Chondrocyte (in vitro differentiated cells): ENCODE results near the gene BICDL2. TPM values are rescaled to one million over a fixed set of nuclear protein-coding genes. Genes with fewer than 3 reads are reported as not detected.

Experiments
- DNase-seq: peaks from one replicate; pipeline ENCODE4 v3.0.0; 2021; ENCODE audit warnings: mixed read lengths, low spot score
- H3K27ac Mint-ChIP-seq: one replicate; pipeline ENCODE4 v1.8.0; 2021; ENCODE audit warnings: mild to moderate bottlenecking, moderate library complexity, mixed read lengths; ENCODE audit not compliant: unreplicated experiment
- H3K27me3 Mint-ChIP-seq: 2 replicates; pipeline ENCODE4 v1.8.0; 2021; ENCODE audit warnings: low read depth, mixed read lengths
- H3K36me3 Mint-ChIP-seq: 2 replicates; pipeline ENCODE4 v1.8.0; 2021; ENCODE audit warnings: low read depth, mixed read lengths
- H3K4me1 Mint-ChIP-seq: 2 replicates; pipeline ENCODE4 v1.8.0; 2021; ENCODE audit warnings: low read depth, mild to moderate bottlenecking, mixed read lengths
- H3K4me3 Mint-ChIP-seq: one replicate; pipeline ENCODE4 v1.8.0; 2021; ENCODE audit warnings: mild to moderate bottlenecking, moderate library complexity, mixed read lengths; ENCODE audit not compliant: unreplicated experiment
- H3K9me3 Mint-ChIP-seq: 2 replicates; pipeline ENCODE4 v1.8.0; 2021; ENCODE audit warnings: low read depth, mixed read lengths
- CTCF ChIP-seq: fragments of 200-600 bp; sonication (generic); IDR thresholded peaks from 2 replicates; pipeline ENCODE4 v1.5.0; 2021; ENCODE audit warnings: antibody characterized with exemption, mild to moderate bottlenecking, moderate library complexity
- total RNA-seq: library from RNA; stranded (reverse); gene quantifications from 3 replicates; pipeline ENCODE4 v1.2.1, GENCODE V29; 2021

BICDL2 gene
- total RNA-seq, 1 donor from 2014 or later, result not detected

DNA sequence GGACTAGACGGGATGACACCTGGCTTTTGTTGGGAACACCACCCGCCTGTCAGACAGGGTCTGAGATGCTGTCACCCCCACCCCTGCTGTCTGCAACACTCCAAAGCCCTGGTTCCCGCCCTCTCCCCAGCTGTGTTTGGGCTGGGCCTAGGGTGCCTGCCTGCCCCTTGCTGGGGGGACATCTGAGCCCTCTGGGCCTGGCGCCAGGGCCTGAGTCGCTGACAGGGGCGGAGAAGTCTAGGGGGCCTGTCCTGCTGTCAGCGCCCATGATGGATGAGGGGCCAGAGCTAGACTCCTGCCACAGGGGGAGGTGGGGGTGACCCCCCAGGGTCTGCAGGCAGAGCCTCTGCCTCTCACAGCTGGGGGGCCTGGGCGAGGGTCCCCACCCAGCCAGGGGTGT lies 48.9 kb downstream of the BICDL2 start:
- no peak overlapping the region for H3K4me3 Mint-ChIP-seq
- H3K9me3 Mint-ChIP-seq, result no peaks in the 10 kb centered on the region
- no peaks in the 10 kb centered on the region for H3K36me3 Mint-ChIP-seq
- no peak overlapping the region for H3K27ac Mint-ChIP-seq
- no peak for DNase-seq
- H3K27me3 Mint-ChIP-seq, result no peaks in the 10 kb centered on the region
- TF ChIP-seq CTCF, result no peak
- H3K4me1 Mint-ChIP-seq, result peaks cover 4% of the 10 kb centered on the region

GRCh38 chr16:2987286-2987685 lies 49.5 kb downstream of the BICDL2 start:
- no peak overlapping the region for H3K4me3 Mint-ChIP-seq

GRCh38 chr16:2986623-2987188 lies 50.0 kb downstream of the BICDL2 start:
- Mint-ChIP-seq H3K9me3 (no peaks in the 10 kb centered on the region), H3K27ac (no peak overlapping the region), H3K27me3 (no peaks in the 10 kb centered on the region), H3K4me1 (peaks cover 6% of the 10 kb centered on the region), H3K4me3 (no peak overlapping the region), H3K36me3 (no peaks in the 10 kb centered on the region)
- no peak for DNase-seq
- TF ChIP-seq CTCF, result no peak

More at GRCh38 chr16:2987286-2987685, 49.5 kb downstream of the BICDL2 start:
- Mint-ChIP-seq H3K4me1 (peaks cover 4% of the 10 kb centered on the region), H3K36me3 (no peaks in the 10 kb centered on the region), H3K9me3 (no peaks in the 10 kb centered on the region), H3K27me3 (no peaks in the 10 kb centered on the region), H3K27ac (no peak overlapping the region)
- no peak for TF ChIP-seq CTCF
- DNase-seq, result no peak

- Mint-ChIP-seq H3K4me3 (no peak overlapping the region), H3K27ac (no peak overlapping the region), H3K27me3 (no peaks in the 10 kb centered on the region), H3K9me3 (no peaks in the 10 kb centered on the region), H3K36me3 (no peaks in the 10 kb centered on the region), H3K4me1 (peaks cover 14% of the 10 kb centered on the region)
- TF ChIP-seq CTCF, result no peak
- DNase-seq, result no peak
These were observed 50.8 kb downstream of the BICDL2 start for GRCh38 chr16:2985893-2986355.

DNA sequence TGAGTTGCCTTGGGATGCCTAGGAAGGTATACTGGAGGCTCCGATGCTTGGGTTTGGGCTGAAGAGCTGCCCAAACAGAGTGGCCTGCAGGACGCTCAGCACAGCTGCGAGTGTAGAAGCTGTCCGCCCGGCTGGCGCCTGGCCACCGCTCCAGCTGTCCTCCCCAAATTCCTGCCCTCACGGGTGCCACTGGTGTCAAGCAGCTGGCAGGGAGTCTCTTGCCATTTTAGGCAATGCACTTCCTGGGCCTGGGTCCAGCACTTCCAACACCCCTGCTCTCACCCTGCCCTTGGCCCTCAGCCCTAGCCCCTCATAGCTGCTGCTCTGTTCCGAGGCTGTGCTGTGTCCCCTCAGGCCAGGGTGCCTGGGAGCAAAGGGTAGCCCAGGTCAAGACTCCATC lies 51.3 kb downstream of the BICDL2 start:
- no peak for DNase-seq
- Mint-ChIP-seq H3K9me3 (no peaks in the 10 kb centered on the region), H3K27ac (no peak overlapping the region), H3K4me3 (no peak overlapping the region), H3K4me1 (peaks cover 17% of the 10 kb centered on the region), H3K27me3 (no peaks in the 10 kb centered on the region), H3K36me3 (no peaks in the 10 kb centered on the region)
- no peak for TF ChIP-seq CTCF
